Stimulated activated naive CD8-positive, alpha-beta T cell treated with anti-CD3 and anti-CD28 coated beads, Interleukin-15, Interleukin-2, amounts not matched to agents 100 U/mL and 50 U/mL, for 24 hours (primary cell): ENCODE results near the gene OVAAL.

Experiments used
- ATAC-seq: fragments of 150-1000 bp; cut with Tn5 transposase; one replicate; pipeline ENCODE4 v1.10.0; 2021
- DNase-seq: peaks from one replicate; pipeline ENCODE4 v3.0.0; 2021

Gene OVAAL

DNA sequence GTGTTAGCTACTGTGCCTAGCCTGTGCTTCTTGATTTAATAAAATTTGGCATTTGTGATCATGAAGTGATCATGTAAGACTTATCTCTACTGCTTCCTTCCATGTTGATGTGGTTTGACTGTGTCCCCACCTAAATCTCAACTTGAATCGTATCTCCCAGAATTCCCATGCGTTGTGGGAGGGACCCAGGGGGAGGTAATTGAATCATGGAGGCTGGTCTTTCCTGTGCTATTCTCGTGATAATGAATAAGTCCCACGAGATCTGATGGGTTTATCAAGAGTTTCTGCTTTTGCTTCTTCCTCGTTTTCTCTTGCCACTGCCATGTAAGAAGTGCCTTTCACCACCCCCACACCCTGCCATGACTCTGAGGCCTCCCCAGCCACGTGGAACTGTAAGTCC is at the start of gene OVAAL:
Gene OVAAL (plus strand): TSS at position 301 of the 400 bp plus-strand sequence.
- ATAC-seq: no peak
- DNase-seq: no peak

DNA sequence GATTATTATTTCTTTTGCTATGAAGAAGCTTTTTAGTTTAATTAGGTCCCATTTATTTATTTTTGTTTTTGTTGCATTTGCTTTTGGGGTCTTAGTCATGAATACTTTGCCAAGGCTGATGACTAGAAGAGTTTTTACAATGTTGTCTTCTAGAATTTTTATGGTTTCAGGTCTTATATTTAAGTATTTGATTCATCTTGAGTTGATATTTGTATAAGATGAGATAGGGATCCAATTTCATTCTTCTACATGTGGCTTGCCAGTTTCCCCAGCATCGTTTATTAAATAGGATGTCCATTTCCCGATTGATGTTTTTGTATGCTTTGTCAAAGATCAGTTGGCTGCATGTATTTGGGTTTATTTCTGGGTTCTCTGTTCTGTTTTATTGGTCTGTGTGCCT is 47.9 kb upstream of the OVAAL start:
- no peak for DNase-seq
- no peak for ATAC-seq

DNA sequence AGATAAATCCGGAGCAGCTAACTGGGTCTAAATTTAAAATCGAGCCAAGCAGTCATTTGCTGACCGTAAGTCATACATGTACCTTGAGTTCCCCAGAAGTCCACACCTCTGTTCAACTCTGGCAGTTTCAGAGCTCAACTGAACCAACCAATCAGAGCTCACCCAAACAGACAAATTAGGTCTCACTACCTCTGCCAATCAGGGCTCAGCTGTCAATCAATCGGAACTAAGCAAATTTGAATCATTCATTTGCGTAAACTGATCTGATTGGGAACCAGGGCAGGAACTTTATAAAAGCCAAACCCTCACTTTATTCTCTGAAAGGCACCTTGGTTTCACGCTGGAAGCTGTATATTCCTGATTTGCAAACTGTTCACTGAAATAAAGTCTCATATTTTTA is 45.2 kb upstream of the OVAAL start:
- no peak for ATAC-seq
- no peak for DNase-seq

DNA sequence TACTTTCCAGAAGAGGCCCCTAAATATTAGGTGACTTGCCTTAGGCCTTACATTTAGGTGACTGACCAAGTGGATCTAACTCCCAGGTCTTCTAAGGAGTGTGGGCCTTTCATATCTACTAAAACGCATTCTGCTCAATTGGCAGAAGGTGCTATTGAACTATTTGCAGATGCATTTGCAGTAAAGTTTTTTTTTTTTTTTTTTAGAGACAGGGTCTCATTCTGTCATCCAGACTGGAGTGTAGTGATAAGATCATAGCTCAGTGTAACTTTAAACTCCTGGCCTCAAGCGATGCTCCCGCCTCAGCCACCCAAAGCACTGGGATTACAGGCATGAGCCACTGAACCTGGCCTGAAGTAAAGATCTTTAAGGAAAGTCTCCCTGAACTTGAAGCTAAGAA is 43.4 kb upstream of the OVAAL start:
- ATAC-seq: no peak
- DNase-seq: no peak

DNA sequence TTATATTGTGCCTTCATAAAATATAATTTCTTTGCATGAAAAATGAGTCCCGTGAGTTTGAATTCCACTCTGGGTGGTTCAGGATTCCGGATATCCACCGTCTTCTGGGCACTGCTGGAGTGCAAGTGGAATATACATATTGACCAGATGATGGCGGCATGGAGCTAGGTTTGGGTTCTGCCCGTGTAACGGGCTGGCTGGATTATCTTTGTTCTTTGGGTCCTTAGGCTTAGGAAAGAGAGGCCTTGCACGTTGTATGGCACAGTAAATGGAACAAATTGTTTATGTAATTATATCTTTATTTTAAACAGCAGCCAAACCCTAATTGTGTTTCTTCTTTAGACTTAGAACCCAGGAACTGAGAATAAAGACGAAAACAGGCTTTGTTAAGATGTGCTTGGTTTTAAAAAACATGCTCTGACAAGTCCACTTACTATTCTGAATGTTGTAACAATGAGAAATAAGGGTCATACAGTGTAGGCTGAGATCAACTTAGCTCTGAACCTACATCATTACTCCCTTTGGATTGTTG is 42.8 kb upstream of the OVAAL start:
- ATAC-seq: peak; percentile 89
- DNase-seq: peak; percentile 52

DNA sequence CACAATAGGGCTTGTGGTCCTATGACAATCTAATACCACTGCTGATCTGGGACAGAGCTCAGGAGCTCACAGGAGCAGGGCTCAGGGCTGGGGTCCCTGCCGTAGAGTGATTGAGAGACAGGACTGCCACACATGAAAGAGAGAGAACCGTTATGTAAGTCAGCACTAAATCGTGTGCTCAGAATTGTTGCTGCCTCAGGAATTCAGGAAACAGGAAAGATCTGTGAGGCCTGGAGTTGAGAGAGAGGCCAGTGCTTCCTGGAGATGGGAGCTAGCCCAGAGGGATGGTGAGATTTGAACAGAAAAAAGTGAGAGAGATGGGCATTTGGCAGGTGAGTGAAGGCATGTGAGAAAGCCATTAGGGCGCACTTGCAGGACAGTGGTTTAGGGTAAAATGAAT is 38.9 kb upstream of the OVAAL start:
- no peak for ATAC-seq
- DNase-seq: no peak

DNA sequence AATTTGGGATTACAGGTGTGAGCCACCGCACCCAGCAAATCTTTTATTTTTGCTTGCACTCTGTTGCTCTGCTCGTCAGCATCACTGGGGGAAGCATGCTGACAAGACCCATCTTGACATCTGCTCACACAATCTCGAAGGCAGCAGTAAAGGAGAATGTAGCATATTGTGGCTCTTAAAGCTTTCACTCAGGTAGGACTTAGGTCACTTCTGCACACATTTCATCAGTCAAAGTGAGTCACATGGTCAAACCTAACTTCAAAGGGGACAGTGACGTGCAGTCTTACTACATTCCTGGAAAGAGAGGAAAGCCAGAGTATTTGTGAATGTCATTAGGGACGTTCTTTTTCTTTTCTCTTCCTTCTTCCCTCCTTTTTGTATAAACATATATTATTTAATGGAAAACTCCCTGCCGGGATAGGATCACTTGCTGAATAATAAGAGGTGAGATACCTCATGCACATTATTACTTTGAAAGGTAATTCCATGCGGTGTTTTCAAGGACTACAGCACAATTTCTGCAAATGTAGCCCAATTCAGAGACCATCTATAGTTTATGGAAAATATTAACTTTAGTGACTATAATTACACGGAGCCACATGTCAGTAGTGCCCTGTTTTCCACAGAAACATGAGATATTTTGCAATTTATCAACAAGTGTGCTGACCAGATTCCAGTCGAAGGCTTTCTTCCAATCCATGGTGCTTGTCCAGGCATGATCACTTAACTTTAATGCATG is 37.1 kb upstream of the OVAAL start:
- DNase-seq (no peak), ATAC-seq (no peak)

DNA sequence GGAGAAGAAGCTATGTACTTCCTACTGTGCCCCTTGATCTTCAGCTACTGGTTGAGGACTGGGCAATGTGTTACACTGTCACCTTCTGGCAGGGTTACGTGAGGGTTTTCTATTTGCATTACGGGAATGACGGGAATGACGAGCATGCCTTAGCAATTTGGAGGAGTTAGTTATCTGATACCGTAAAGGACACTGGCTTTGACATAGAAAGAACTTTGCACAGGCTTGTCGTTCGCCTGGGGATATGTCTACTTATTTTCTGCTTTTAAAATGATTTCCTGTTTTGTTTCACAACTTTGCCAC is 36.6 kb upstream of the OVAAL start:
- no peak for DNase-seq
- ATAC-seq: no peak

DNA sequence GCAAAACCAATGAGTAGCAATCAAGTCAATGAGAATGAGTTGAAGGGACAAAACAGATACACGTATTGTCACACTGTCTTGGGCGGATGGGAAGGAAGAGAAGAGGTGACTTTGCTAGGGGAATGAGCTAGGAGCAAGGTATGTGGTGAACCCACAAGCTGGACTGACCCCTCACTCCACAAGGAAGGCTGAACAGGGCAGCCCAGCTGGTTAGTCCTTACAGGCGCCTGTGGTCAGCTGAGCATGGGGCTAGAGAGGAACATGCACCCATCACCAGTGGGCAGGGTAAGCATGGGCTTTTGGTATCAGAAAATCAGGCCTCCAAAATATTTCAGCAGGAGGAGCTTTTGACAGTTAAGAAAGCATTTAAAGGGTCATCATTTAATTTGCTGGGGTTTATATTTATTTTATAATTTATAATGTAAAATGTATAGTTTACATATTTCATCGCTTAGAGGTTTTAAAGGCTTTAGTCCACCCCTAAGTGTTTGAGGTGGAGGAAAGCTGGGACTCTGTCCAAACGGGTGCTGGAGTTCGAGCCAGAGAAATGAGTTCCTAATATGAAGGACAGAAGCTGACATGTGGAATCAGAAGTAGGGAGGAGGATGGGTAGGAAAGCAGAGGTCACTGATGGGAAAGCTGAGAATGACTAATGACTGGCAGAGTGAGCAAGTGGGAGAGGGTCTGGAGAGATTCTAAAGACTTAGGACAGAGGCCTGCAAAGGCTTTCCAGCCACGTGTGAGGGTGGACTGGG is 34.4 kb upstream of the OVAAL start:
- ATAC-seq (no peak), DNase-seq (no peak)

DNA sequence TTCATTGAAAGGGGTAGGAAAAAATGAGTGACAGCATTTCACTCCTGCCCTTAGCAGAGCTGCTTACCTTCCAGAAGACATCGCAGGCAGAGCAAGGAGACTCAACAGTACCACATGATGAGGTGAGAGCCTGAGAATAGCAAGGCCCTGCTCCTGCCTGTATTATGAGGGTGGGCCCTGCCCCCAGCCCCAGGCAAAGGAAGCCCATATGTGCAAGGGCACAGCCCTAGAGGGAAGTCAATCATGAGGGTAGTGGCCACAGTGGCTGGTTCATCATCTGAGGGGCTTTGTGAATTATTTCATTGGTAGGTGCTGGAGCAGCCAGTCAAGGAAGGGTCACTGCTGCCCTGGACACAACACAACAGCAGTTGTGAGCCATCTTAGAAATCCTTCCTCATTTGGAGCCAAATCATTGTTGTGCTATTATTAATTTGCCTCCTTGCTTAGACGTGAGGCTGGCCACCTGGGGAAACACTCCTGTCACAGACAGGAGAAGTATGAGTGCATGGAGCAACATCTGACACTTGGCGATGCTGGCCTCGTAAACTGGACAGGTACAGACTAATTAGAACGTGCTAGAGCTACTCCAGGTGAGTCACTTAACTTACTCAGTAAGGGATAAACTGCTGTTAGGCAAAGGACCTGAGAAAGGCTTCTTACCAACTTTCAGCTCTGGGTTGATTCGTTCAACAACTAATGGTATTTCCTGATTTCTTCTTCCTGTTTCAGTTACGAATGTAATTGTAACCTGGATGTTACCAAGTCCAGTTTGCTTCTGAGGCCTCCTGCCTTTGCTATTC is 33.6 kb upstream of the OVAAL start:
- no peak for DNase-seq
- no peak for ATAC-seq

DNA sequence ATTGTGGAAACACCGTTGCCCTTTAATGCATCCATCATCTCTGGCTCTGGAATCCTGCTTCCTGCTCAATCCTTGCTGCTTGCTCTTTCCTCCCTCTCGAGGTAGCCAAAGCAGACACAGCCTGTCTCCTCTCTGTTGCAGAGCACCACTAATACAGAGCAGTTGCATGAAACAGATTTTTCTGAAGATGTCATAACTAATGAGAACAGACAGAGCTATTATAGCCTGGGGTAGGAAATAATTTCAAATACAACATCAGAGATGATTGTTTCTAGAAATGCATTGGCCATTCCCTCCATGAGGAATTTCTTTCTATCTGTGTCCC is 33.1 kb upstream of the OVAAL start:
- ATAC-seq (no peak), DNase-seq (no peak)

DNA sequence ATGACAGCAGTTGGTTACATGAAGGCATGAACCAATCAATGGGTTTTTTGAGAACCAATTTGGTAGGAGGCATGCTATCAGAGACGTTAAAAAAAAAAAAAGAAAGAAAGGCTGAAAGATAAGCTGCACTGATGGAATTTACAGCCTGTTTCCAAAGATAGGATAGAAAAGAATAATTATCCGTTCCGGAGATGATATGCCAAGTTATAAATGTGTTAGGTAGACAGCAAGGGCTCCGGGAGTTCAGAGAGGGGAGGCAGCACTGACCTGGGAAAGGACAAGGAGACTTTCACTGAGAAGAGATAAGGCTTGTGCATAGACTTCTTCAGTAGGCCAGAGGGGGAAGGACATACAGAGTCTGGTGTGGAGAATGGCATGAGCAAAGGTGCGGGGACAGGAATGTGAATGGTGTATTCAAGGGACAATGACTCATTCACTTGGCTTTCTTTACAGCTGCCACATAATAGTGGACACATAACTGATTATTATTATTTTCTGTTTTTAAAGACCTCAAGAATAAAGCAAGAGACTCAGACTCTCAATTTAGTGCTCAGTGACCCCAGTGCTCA is 31.6 kb upstream of the OVAAL start:
- ATAC-seq: no peak
- no peak for DNase-seq

DNA sequence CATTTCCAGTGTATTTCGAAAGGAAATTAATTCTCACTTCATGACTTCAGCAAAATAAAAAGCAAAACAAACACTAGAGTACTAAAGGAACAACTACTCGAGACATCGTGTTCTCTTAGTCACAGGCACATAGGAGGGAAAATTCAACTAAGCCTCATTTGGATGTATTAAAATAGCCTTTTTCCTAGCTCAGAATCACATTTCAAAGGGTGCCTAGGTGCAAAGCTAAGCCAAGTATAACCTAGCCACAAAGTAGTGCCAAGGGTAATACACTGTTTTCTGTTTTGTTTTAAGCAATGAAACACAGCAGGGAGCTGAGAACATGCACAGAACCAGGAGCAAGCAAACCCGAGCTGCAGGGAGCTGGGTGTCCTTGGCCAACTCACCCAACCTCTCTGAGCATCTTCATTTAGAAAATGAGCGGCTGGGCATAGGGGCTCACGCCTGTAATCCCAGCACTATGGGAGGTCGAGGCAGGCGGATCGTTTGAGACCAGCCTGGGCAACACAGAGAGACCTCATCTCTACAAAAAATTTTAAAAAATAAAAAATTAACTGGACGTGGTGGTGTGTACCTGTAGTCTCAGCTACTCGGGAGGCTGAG is 29.8 kb upstream of the OVAAL start:
- ATAC-seq: no peak
- DNase-seq: no peak

DNA sequence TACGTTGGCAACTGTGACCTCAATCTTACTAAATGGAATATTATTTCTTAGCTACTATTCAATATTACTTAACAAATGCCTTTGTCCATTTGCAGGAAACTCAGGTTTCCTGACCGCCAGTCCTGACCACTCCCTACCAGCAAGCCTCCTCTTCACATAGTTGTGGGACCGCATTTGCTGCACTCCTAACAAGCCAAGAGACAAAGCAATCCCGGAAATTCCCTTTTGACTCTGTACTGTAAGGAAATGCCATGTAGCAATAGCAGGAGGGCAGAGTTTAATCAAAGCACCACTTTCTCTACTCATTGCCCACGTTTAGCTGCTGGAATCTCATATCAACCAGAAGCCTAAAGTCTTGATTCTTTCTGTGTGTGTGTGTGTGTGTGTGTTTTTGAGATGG is 28.3 kb upstream of the OVAAL start:
- ATAC-seq: no peak
- no peak for DNase-seq

DNA sequence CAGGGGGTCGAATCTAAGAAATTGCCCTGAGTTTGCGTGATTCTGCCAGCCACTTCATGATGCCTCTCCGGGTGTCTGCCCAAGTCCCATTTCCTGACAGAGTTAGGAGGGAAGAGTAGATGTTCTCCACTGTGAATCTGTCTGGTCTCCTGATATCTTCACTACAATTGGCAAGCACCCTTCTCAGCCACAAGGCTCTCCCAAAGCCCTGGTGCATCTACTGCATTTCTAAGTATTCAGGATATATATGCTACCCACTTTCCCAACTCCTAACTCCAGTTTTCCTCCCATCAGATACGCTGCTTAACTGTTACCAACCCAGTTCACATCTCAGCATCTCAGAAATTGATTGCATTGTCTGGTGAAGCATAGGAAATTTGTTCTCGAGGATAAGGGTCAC is 25.9 kb upstream of the OVAAL start:
- DNase-seq (no peak), ATAC-seq (no peak)

DNA sequence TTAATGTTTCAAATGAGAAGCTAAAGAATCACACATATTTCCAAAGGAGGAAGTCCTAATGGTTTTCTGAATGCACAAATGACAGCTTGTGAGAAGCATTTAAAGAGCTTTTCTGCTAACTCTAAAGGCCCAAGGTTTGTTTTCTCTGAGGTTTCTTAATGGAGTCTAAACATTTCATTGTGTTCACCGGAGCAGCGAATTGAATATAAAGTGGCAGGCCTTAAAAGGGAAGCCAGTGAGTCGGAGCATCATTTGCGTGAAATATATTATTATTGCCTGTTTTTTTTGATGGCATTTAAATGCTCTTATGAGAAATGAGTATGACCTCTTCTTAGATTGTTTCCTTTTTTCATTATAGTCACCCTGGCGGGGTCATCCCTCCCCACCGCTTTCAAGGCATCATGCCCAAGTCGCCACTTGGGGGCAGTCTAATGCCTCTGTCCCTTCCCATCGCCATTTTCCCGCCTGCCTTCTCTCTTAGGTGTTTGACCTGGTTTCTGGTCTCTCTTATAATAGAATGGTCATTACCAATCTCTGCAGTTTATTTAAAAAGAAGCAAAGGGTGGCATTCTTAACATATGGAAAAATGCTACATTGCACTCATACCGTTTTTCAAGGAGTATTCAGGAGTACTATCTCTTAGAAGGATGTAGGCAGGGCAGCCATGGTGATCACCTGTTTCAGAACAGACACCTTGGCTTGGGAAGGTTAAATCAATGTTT is 25.3 kb upstream of the OVAAL start:
- ATAC-seq (no peak), DNase-seq (peak; percentile 78)

DNA sequence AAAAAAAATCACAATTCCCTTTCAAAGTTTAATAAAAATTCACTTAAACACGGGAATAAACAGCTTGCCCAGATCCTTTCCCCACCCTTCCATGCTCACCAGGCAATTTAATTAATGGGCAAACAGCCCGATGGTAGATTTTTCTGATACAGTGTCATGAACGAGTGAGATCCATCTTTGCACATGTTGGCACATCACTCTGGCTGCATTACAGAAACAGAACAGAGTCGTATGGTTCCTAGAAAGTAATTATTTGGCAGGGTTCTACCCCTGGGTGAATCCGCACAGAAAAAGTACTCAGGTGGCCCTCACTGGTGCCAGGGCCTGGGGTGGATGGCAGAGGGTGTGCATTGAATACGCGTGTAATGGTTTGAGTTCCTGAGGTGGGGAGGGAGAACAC is 24.6 kb upstream of the OVAAL start:
- ATAC-seq (no peak), DNase-seq (no peak)

DNA sequence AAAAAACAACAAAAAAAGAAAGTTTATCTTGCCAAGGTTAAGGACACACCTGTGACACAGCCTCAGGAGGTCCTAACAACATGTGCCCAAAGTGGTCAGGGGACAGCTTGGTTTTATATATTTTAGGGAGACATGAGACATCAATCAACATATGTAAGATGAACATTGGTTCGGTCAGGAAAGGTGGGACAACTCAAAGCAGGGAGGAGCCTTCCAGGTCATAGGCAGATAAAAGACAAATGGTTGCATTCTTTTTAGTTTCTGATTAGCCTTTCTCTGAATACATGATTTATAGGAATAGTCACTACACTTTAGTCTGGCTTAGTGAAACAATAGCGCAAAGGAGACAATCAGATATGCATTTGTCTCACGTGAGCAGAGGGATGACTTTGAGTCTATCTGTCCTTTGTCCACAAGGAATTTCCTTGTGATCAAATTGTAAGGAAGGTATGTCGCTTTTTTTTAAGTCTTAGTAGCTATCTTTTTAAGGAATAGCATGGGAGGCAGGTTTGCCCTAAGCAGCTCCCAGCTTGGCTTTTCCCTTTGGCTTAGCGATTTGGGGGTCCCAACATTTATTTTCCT is 23.3 kb upstream of the OVAAL start:
- ATAC-seq: no peak
- DNase-seq: no peak

DNA sequence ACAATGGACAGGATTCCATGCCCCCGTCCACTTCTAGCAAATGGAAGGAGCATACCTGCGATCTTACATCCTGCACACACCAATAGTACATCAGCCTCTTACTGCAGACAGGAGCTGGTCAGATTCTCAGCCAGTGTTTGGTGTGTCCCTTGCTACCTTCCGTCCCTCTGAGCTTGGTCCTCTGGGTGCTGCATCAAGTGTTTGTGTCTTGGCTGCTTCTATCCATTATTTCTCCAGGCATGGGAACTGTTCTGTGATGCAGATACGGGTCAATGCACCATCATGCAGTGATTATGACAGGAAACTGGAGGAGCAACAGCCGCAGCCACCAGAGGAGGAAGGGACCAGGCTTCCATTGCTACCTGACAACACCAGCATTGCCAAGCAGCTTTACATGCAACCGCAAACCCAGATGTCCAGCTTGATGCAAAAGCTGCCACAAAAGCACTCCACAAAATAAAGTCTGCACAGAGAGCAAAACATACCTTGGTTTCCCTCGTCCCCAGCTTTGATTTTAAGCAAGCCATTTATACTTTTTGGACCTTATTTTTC is 21.9 kb upstream of the OVAAL start:
- no peak for ATAC-seq

DNA sequence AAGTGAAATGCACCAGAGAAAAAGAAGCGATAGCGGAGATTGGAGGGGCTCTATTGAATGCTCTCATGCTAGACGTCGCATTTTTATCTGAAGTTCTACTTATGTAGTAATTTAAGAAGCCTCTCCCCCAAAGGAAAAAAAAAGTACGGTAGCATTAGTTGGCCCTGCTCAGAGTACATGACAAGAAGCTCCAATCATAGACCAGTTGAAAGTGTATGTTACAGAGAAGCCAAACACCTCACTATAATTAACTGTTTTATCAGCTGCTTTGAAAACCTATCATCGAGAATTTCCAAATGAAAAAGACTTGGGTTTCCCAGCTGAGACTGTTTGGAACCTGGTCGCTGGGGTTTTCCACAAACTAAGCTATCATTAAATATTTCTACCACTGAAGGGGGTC is 19.6 kb upstream of the OVAAL start:
- ATAC-seq: no peak
- no peak for DNase-seq

More for the DNA sequence above, 21.9 kb upstream of the OVAAL start:
- DNase-seq: no peak
